ENCODE data around the gene KCTD19. TPM values are rescaled to one million over a fixed set of nuclear protein-coding genes. Genes with fewer than 3 reads are reported as not detected.

Gene KCTD19
- total RNA-seq, 1 donor from 2014 or later, result not detected

DNA sequence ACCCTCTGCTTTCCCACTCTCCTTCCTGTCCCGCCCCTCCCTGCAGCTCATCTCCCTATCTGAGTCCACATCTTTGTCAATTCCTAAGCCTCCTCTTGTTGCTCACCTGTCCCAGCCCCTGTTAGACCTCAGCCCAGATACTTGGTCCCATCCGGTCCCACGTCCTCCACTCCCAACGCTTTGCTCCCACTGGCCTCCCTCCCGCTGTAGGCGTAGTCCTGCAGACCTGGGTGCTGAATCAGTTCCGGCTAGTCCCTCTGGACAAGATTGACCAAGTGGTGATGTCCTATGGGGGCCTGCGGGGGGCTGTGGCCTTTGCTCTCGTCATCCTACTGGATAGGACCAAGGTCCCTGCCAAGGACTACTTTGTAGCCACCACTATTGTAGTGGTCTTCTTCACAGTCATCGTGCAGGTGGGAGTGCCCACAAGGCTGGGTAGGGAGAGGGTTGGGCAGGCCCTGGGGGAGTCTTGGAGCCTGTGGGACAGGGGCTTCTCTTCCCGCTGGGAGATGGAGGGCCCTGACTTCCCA, 69.8 kb downstream of the KCTD19 start:
- Histone ChIP-seq H3K9me3 (no peaks in the 10 kb centered on the region), H3K4me3 (no peak overlapping the region), H3K27me3 (no peaks in the 10 kb centered on the region), H3K27ac (no peak overlapping the region), H3K36me3 (no peaks in the 10 kb centered on the region), H3K4me1 (no peaks in the 10 kb centered on the region)
- TF ChIP-seq POLR2A (IDR thresholded peaks at IDR 0.05) (no peak), POLR2AphosphoS5 (IDR thresholded peaks at IDR 0.05; ENCODE audit: insufficient read depth in 1 of 2, low read depth in 1 of 2) (no peak)
- TF ChIP-seq, protein P1, sequence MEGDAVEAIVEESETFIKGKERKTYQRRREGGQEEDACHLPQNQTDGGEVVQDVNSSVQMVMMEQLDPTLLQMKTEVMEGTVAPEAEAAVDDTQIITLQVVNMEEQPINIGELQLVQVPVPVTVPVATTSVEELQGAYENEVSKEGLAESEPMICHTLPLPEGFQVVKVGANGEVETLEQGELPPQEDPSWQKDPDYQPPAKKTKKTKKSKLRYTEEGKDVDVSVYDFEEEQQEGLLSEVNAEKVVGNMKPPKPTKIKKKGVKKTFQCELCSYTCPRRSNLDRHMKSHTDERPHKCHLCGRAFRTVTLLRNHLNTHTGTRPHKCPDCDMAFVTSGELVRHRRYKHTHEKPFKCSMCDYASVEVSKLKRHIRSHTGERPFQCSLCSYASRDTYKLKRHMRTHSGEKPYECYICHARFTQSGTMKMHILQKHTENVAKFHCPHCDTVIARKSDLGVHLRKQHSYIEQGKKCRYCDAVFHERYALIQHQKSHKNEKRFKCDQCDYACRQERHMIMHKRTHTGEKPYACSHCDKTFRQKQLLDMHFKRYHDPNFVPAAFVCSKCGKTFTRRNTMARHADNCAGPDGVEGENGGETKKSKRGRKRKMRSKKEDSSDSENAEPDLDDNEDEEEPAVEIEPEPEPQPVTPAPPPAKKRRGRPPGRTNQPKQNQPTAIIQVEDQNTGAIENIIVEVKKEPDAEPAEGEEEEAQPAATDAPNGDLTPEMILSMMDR (IDR thresholded peaks at IDR 0.05), result no peak
- no peak for DNase-seq (ENCODE audit: extremely low spot score in 2 of 2)
- intact Hi-C loops (cut with DNase I), result no loop called here

DNA sequence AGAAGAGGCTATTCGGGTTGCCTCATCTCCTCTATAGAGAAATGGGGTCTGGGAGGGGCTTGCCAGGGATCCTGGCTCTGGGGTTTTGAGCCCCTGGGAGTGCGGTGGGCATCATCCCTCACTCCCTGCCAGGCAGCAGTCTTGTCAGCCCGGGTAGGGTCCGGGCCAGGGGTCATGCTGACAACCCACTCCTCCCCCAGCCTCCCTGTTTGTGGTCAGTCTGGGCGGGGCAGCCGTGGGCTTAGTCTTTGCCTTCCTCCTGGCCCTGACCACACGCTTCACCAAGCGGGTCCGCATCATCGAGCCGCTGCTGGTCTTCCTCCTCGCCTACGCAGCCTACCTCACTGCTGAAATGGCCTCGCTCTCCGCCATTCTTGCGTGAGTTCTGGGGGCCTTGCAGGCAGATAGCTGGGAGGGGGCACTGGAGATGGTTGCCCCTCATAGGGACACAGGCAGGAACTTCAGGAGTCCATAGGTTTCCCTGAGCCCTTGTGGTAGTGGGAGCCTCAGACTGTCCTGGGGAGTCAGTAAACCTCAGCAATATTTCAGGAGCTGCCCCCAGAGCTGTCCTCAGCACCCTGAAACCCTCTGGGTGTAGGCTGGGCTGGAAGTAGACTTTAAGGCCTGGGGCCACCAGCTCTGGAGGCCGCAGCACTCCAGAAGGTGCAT, 70.9 kb downstream of the KCTD19 start:
- Histone ChIP-seq H3K27ac (no peak overlapping the region), H3K9me3 (no peaks in the 10 kb centered on the region), H3K36me3 (no peaks in the 10 kb centered on the region), H3K4me1 (no peaks in the 10 kb centered on the region), H3K27me3 (no peaks in the 10 kb centered on the region), H3K4me3 (no peak overlapping the region)
- TF ChIP-seq, protein P1 (IDR thresholded peaks at IDR 0.05), result no peak
- TF ChIP-seq POLR2A (IDR thresholded peaks at IDR 0.05) (no peak), POLR2AphosphoS5 (IDR thresholded peaks at IDR 0.05; ENCODE audit: insufficient read depth in 1 of 2, low read depth in 1 of 2) (no peak)
- intact Hi-C loops (cut with DNase I), result no loop called here
- no peak for DNase-seq (ENCODE audit: extremely low spot score in 2 of 2)

DNA sequence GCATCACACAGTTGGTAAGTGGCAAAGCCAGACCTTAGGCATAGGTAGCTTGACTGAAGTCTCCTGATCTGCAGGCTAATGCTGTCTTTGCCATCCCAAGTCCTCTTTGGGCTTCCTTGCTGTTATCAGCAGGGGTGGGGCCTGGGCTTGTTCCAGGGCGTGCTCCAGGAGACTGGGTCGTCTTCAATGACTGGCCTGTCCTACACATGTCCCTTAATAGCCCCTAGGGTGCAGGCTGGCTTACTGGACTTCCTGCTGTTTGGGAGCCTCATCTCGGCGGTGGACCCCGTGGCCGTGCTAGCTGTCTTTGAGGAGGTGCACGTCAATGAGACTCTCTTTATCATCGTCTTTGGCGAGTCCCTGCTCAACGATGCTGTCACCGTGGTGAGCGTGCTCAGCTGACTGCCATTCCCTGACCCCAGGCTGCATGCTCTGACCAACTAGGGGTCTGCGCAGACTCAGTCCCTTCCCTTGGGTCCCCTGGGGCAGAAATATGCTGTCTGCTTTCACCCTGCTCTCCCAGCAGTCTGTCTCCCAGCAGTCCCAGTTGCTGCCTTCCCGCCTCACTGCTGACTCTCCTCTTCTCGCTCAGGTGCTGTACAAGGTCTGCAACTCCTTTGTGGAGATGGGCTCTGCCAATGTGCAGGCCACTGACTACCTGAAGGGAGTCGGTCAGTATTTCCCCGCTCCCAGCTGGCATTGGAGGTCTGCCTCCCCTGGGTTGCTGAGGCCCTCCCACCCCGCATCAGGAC, 71.6 kb downstream of the KCTD19 start:
- no peaks in the 10 kb centered on the region for H3K36me3 ChIP-seq
- H3K4me1 ChIP-seq, result no peaks in the 10 kb centered on the region
- no peak overlapping the region for H3K4me3 ChIP-seq
- intact Hi-C loops (cut with DNase I), result no loop called here
- no peak for DNase-seq (ENCODE audit: extremely low spot score in 2 of 2)
- H3K9me3 ChIP-seq, result no peaks in the 10 kb centered on the region
- no peaks in the 10 kb centered on the region for H3K27me3 ChIP-seq
- TF ChIP-seq POLR2A (IDR thresholded peaks at IDR 0.05), result no peak
- no peak for TF ChIP-seq POLR2AphosphoS5 (IDR thresholded peaks at IDR 0.05; ENCODE audit: insufficient read depth in 1 of 2, low read depth in 1 of 2)
- TF ChIP-seq, protein P1 (IDR thresholded peaks at IDR 0.05), result no peak
- H3K27ac ChIP-seq, result no peak overlapping the region

DNA sequence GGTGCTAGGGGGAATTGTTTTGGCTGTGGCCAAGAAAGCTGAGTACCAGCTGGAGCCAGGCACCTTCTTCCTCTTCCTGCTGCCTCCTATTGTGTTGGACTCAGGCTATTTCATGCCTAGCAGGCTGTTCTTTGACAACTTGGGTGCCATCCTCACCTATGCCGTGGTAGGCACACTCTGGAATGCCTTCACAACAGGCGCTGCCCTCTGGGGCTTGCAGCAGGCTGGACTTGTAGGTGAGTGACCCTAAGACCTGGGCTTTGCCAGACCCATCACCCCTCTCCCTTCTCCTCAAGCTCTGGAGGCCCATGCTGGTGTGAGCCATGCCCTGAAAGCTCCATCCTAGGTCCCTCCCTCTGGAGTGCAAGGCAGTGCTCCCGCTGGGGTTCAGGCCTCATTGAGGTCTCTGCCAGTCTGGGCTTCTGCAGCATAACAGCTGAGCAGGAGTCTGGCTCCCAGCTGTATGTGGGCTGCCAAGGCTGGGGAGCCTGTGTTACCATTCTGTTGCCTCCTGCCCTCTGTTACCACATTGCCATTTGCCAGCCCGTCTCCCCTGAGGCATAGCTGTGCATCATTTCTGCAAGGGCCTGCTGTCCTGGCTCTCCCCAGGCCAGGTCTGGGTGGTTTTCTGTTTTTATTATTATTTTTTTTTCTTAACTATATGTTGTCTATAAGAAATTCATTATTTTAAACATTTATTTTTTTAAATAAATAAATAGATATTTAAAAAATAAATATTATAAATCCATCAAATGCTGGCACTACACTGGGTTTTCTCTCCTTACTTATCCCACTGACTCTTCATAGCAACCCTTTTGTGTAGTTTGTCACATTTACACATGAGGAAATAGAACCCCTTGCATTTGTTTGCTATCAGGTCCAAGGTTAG, 73.7 kb downstream of the KCTD19 start:
- intact Hi-C loops (cut with DNase I), result no loop called here
- H3K27me3 ChIP-seq, result no peaks in the 10 kb centered on the region

More for the DNA sequence above, 73.7 kb downstream of the KCTD19 start:
- Histone ChIP-seq H3K9me3 (no peaks in the 10 kb centered on the region), H3K4me3 (no peak overlapping the region), H3K36me3 (no peaks in the 10 kb centered on the region), H3K27ac (no peak overlapping the region), H3K4me1 (peaks cover 19% of the 10 kb centered on the region)
- TF ChIP-seq, protein P1 (IDR thresholded peaks at IDR 0.05), result no peak
- no peak for TF ChIP-seq POLR2AphosphoS5 (IDR thresholded peaks at IDR 0.05; ENCODE audit: insufficient read depth in 1 of 2, low read depth in 1 of 2)
- no peak for TF ChIP-seq POLR2A (IDR thresholded peaks at IDR 0.05)
- no peak for DNase-seq (ENCODE audit: extremely low spot score in 2 of 2)

Measured in vagina (tissue), 2 donors.